ENCODE results near the gene PPAN. TPM values are rescaled to one million over a fixed set of nuclear protein-coding genes. Genes with fewer than 3 reads are reported as not detected.

The PPAN gene
- total and polyA plus RNA-seq, 4 donors: 15.0 to 61.4 (median 47.5) TPM

DNA sequence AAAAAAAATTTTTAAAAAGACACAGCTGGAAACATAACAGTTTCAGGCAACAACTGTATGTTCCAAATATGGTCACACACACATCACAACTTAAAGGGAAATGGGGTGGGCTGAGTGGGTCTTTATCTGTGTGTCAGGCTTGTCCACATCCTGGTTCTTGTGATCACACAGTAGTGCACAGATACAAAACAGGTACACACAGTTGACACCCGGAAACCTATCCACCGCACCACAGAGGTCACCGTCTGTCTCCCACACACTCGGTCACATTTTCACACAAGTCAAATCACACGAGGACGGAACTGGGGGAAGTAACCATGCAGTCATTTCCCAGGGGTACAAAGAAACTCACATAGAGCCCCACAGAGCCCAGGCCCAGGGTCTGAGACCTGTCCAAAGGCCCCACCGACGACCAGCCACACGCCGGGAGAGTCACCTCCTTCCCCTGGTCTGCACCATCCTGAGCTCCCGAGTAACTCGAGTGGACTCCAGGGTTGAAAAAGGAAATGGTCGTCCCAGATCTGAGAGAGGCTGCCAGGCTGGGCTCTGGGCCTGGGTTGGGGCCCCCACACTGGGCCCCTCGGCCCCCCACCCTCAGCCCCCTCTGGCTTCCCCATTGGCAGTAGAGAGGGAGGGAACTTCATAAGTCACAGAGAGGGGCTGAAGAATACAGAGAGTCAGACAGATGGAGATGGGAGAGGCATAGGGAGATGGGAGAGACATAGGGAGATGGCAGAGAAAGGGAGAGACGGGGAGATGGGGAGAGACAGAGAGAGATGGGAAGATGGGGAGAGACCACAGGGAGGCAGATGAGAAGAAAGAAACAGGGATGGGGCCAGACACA is 1.3 kb upstream of the PPAN start:
- DNase-seq (peak; percentile 32 to 71 (median 71)), ATAC-seq (ENCODE audit: insufficient read depth, low FRiP score) (no peak)
- H3K27ac ChIP-seq (ENCODE audit: low read depth in 1 of 2, low read length in 1 of 2): peak overlapping the region in 1 of 2 donors; percentile 32
- no peaks in the 10 kb centered on the region for H3K27me3 ChIP-seq (ENCODE audit: control insufficient read depth in 3 of 3, insufficient read depth in 3 of 3, low read length in 2 of 3)
- no peaks in the 10 kb centered on the region for H3K9me3 ChIP-seq (ENCODE audit: control insufficient read depth in 4 of 4, insufficient read depth in 3 of 4, low read length in 3 of 4)
- WGBS, 2 donors: 20 to 43% methylated on average over 15 of the region's 15 CpGs
- H3K4me3 ChIP-seq: no peak overlapping the region
- no peak for TF ChIP-seq CTCF (IDR thresholded peaks at IDR 0.05; ENCODE audit: control extremely low read depth, extremely low read depth)
- H3K36me3 ChIP-seq (ENCODE audit: control insufficient read depth in 4 of 4, insufficient read depth in 4 of 4, low read length in 4 of 4): peaks cover 4 to 18% (median 17%) of the 10 kb centered on the region in 4 donors
- no peak overlapping the region for H3K9ac ChIP-seq (ENCODE audit: insufficient read depth in 1 of 2, low read length in 2 of 2)
- H3K4me1 ChIP-seq (ENCODE audit: control insufficient read depth in 5 of 5, insufficient read depth in 5 of 5, low read length in 5 of 5): peaks cover 0 to 25% (median 5%) of the 10 kb centered on the region in 5 donors

DNA sequence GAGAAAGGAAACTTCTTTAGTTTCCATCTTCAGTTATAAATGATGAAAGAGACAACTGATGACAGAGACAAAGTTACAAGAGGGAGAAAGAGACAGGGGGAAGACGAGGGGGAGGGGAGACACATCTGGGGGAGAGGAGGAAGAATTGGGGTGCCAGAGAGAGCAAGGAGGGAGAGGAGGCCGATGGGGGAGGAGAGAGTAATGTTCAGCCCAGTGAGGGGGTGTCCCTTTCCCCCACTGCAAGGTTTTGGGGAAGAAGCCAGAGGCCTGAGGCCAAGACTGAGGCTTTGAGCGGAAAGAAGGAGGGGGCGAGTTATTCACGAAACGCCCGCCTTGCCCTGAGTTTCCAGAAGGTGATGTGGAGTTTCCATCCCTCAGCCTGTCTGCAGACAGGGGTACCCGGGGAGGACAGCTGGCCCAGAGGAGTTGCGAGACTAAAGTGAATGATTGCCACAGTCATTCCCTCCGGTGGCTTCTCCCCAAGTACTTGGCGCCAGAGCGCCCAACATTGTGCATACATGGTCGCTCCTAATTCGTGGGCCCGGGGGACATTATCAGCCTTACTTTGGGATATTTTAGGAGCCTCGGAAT is 558 bp upstream of the PPAN start:
- H3K27ac ChIP-seq (ENCODE audit: low read depth in 1 of 2, low read length in 1 of 2): peak overlapping the region in 1 of 2 donors; percentile 37
- H3K4me3 ChIP-seq: no peak overlapping the region
- H3K9ac ChIP-seq (ENCODE audit: insufficient read depth in 1 of 2, low read length in 2 of 2): no peak overlapping the region
- H3K4me1 ChIP-seq (ENCODE audit: control insufficient read depth in 5 of 5, insufficient read depth in 5 of 5, low read length in 5 of 5): peaks cover 0 to 25% (median 5%) of the 10 kb centered on the region in 5 donors
- ATAC-seq (ENCODE audit: insufficient read depth, low FRiP score): no peak
- peaks cover 4 to 25% (median 18%) of the 10 kb centered on the region in 4 donors for H3K36me3 ChIP-seq (ENCODE audit: control insufficient read depth in 4 of 4, insufficient read depth in 4 of 4, low read length in 4 of 4)
- WGBS, 2 donors: 27 to 37% methylated on average over 15 to 16 of the region's 16 CpGs
- no peaks in the 10 kb centered on the region for H3K9me3 ChIP-seq (ENCODE audit: control insufficient read depth in 4 of 4, insufficient read depth in 3 of 4, low read length in 3 of 4)
- TF ChIP-seq CTCF (IDR thresholded peaks at IDR 0.05; ENCODE audit: control extremely low read depth, extremely low read depth): no peak
- no peaks in the 10 kb centered on the region for H3K27me3 ChIP-seq (ENCODE audit: control insufficient read depth in 3 of 3, insufficient read depth in 3 of 3, low read length in 2 of 3)
- DNase-seq: peak in 1 of 3 donors; percentile 27

DNA sequence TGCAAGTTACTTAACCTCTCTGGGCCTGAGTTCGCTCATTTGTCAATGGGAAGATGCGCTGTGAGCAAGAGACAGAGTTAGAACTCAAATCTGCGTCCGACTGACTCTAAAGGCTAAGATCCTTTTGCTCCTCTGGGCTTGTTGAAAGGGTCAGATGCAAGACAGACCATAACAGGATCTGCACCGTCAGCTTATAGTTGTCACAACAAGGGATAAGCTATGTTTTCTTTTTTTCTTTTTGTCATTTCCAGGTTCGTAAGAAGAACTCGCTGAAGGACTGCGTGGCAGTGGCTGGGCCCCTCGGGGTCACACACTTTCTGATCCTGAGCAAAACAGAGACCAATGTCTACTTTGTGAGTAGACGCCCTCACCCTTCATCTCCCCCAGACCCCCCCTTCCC is 1.1 kb downstream of the PPAN start:
- no peaks in the 10 kb centered on the region for H3K9me3 ChIP-seq (ENCODE audit: control insufficient read depth in 4 of 4, insufficient read depth in 3 of 4, low read length in 3 of 4)
- DNase-seq (no peak), ATAC-seq (ENCODE audit: insufficient read depth, low FRiP score) (no peak)
- TF ChIP-seq CTCF (IDR thresholded peaks at IDR 0.05; ENCODE audit: control extremely low read depth, extremely low read depth): no peak
- H3K27ac ChIP-seq (ENCODE audit: low read depth in 1 of 2, low read length in 1 of 2): no peak overlapping the region
- 78 to 87% methylated on average over 10 of the region's 10 CpGs for WGBS, 2 donors
- peaks cover 0 to 23% (median 5%) of the 10 kb centered on the region in 5 donors for H3K4me1 ChIP-seq (ENCODE audit: control insufficient read depth in 5 of 5, insufficient read depth in 5 of 5, low read length in 5 of 5)
- peaks cover 11 to 35% (median 18%) of the 10 kb centered on the region in 4 donors for H3K36me3 ChIP-seq (ENCODE audit: control insufficient read depth in 4 of 4, insufficient read depth in 4 of 4, low read length in 4 of 4)
- H3K9ac ChIP-seq (ENCODE audit: insufficient read depth in 1 of 2, low read length in 2 of 2): peak overlapping the region in 1 of 2 donors; percentile 63
- no peaks in the 10 kb centered on the region for H3K27me3 ChIP-seq (ENCODE audit: control insufficient read depth in 3 of 3, insufficient read depth in 3 of 3, low read length in 2 of 3)
- peak overlapping the region; percentile 23 for H3K4me3 ChIP-seq

Measured in lung (tissue), 12 donors.